Middle frontal gyrus (tissue), 1 donor: ENCODE results near the gene AKAP12.
"Not testable (repeated sequence)": the region's sequence is repeated elsewhere in the genome, so short reads cannot be mapped to it uniquely, and the experiment has no call there.

Experiments used
- DNase-seq: peaks from one replicate; pipeline ENCODE4 v3.0.0-alpha.2; 2015; ENCODE audit warnings: low spot score; ENCODE audit errors: extremely low spot score

Gene AKAP12

GRCh38 chr6:151310852-151311767 lies 71.3 kb downstream of the AKAP12 start:
- no peak for DNase-seq

DNA sequence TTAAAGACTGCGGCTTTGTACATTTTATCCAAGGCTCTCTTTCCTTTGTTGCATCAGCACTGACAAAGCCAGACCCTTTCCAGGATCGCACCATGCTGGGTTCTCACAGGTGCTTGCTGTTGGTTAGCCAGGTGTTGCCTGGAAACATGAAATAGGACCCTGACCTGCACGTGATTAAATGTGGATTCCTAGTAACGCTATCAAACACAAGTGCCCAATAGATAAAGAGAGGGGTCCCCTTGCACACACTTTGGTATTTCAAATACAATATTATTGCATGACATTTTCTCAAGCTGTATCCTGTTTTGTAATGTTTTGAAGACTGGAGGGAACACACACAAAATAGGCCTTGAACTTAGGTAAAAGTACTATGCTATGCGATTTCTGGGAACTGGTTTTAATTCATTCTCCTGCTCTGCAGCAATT lies 73.3 kb downstream of the AKAP12 start:
- DNase-seq: no peak

DNA sequence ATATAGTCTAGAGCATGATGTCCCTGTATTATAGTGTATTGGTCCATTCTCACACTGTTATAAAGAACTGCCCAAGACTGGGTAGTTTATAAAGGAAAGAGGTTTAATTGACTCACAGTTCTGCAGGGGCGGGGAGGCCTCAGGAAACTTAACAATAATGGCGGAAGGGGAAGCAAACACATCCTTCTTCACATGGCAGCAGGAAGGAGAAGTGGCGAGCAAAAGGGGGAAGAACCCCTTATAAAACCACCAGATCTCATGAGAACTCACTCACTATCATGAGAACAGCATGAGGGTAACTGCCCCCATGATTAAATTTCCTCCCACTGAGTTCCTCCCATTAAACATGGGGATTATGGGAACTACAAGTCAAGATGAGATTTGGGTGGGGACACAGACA lies 75.9 kb downstream of the AKAP12 start:
- DNase-seq: not testable (repeated sequence)

GRCh38 chr6:151317103-151317994 lies 77.6 kb downstream of the AKAP12 start:
- no peak for DNase-seq

GRCh38 chr6:151317995-151318365 lies 78.2 kb downstream of the AKAP12 start:
- DNase-seq: no peak

DNA sequence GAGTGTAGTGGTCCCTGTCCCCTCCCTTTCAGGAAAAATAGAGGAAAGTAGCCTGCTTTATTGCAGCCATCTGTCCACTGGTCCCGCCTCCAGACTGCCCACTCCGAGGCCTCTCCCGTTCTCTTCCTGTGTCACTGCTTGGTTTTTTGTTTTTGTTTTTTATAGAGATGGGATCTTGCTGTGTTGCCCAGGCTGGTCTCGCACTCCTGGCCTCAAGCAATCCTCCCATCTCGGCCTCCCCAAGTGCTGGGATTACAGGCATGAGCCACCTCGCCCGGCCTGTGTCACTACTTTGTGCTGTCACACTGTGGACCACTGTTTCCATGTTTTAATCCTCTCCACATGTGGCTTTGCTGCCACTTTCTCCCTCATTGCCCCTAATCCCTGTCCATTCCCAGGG lies 80.4 kb downstream of the AKAP12 start:
- no peak for DNase-seq

DNA sequence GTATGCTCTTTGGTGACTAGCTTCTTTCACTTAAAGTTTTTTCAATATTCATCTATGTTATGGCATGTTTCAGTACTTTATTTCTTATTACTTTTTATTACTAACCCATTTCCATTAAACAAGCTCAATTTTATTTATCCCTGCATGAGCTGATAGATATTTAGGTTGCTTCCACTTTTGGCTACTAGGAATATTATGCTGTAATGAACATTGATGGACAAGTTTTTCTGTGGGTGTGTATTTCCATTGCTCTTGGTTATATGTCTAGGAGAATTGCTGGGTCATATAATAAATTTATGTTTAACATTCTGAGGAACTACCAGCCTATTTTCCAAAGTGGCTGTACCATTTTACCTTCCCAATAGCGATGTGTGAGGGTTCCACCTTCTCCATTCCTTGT lies 81.7 kb downstream of the AKAP12 start:
- DNase-seq: no peak

- DNase-seq: no peak
These were observed 82.8 kb downstream of the AKAP12 start for GRCh38 chr6:151322570-151322969.

GRCh38 chr6:151323791-151324487 lies 84.2 kb downstream of the AKAP12 start:
- DNase-seq: peak; percentile 77

- no peak for DNase-seq
These were observed 84.7 kb downstream of the AKAP12 start for GRCh38 chr6:151324488-151324825.

DNA sequence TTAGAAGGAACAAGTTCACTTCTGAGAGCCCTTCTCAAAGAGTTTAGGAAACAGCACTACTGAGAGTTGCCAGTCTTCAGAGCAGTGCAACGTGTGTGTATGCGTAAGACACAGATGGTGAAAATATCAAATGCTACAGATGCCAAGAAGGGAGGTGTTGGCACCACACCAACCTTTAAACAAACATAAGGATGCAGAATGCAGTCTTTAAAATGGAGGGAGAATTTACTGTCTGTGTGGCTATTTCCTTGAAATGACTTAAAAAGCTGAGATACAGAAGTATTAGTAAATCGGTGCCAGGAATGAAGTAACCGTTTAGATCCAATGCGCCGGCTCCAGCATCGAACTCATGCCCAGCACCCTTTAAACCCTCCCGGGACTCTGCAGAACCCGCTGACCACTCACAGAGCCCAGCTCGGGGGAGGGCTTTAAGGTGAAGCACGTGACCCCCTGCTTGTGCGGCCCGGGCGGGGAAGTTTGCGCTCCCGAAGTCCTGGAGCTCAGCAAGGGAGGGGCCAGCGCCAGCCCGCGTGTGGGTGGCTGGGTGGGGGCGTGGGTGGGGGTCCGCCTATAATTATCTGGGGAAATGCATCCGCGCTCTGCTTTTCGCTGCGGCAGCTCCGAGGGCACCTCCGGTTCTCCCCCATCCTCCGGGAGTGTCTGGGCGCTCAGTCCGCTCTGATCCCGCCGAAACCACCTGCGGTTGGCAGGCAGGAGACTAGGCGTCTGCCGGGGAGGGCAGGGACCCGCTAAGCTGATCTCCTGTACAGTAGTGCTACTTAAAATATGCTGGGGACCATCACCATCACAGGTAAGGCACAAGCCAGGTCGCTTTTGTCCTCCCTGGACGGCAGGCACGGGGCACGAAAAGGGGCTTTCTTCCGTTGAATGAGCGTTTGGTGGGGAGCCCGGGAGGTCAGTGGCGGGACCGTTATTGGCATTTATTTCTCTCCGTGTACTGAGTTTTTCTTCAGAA lies 85.6 kb downstream of the AKAP12 start:
- DNase-seq: no peak

- DNase-seq: no peak
These were observed 86.5 kb downstream of the AKAP12 start for GRCh38 chr6:151326116-151326825.

DNA sequence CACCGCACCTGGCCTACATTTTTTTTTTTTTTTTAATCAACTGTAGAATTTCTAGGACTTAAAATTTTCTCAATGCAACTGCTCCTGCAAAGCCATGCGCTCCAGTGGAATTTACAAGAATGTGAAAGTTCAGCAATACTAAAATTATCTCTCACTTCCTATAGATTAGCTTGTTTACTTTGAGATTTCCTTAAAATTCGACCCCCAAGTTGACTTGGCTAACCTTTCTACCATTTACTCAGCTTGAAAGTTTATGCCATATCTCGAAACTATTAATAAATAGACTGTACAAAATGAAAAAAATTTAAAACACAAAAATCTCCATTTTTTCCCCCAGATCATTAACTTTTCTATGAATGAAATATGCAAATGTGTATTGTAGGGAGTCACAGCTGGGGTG lies 87.3 kb downstream of the AKAP12 start:
- no peak for DNase-seq

DNA sequence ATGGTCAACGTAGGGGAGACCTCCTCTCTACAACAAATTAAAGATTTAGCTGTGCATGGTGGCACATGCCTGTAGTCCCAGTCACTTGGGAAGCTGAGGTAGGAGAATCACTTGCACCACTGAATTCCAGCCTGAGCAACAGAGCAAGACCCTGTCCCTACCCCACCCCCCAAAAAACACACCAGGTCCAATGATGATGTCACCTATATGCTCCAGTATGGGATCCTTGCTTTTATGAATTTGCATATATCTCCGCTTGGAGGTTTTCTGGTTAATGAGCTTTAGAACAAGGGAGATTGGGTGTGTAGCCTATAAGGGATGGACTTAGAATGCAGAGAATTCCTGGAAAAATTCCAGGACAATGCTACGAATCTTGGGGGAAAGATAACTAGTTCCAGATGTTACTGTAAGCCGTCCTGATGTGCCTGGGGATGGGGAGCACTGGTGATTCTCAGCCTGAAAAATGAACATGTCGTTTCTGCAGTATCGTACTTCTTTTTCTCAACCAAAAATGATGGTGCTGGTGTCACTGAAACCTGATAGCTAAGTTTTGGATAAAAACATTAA lies 90.4 kb downstream of the AKAP12 start:
- DNase-seq: no peak

DNA sequence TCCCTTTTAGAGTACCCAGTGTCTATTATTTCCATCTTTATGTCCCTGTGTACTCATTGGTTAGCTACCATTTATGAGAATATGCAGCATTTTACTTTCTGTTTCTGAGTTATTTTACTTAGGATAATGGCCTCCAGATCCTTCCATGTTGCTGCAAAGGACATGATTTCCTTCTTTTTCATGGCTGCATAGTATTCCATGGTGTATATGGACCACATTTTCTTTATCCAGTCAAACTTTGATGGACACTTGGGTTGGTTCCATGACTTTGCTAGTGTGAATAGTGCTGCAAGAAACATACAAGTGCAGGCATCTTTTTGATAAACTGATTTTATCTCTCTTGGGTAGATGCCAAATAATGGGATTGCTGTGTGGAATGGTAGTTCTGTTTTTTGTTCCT lies 96.2 kb downstream of the AKAP12 start:
- DNase-seq: no peak

DNA sequence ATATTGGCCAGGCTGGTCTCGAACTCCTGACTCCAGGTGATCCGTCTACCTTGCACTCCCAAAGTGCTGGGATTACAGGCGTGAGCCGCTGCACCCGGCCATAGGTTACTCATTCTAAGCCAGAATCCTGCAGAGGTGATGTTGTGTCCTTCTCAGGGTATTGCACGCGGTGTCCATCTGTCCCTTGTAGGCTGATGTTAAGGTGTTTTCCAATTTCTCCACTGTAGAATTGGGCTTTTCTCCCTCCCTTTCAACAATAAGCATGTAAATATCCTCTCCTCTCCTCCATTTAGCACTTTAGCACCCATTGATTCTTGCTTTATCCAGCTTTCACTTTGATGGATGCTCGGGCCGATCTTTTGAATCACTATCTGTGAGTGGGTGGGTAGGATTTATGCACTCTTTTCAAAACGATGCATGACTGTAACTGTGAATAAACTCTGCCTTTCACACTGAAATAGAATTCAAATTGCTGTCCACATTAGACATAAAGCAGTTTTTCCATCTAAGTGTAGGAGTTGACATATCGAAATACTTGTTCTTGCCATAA lies 99.0 kb downstream of the AKAP12 start:
- no peak for DNase-seq

DNA sequence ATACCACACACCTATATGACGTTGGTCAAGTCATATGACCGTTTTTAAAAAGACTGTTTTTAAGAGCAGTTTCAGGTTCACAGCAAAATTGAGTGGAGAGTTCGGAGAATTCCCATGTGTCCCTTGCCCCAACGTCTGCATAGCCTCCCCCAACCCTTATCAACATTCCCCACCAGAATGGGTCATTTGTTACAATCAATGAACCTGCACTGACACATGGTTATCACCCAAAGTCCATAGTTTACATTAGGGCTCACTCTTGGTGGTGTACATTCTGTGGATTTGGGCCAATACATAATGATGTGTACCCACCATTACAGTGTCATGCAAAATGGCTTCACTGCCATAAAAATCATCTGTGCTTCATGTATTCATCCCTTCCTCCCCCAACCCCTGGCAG lies 99.6 kb downstream of the AKAP12 start:
- DNase-seq: no peak

GRCh38 chr6:151340219-151340978 lies 100.6 kb downstream of the AKAP12 start:
- no peak for DNase-seq
